Measurements from ENCODE around the gene SULT1A3. TPM values are rescaled to one million over a fixed set of nuclear protein-coding genes. Genes with fewer than 3 reads are reported as not detected.

SULT1A3 gene
- polyA plus RNA-seq, 2 of the 4 experiments (the other 2 are of a cell fraction): 8.0 to 8.8 TPM

GRCh38 chr16:30184096-30184890 lies 14.8 kb upstream of the SULT1A3 start:
- peak overlapping the region in 1 of 2 experiments; percentile 93; a peak in 2 of 6 replicates for H3K27ac ChIP-seq
- CTCF ChIA-PET: no interaction called here
- ATAC-seq: no peak
- H3K4me3 ChIP-seq: peak overlapping the region; percentile 55; the same call in 1 of the 3 replicates
- no peaks in the 10 kb centered on the region for H3K9me3 ChIP-seq
- no peak for DNase-seq (ENCODE audit: low read depth in 1 of 2, low spot score in 1 of 2)
- no peak for FAIRE-seq
- POLR2A ChIA-PET: no interaction called here
- H3K4me1 ChIP-seq: peaks cover 20% of the 10 kb centered on the region; the same call in 2 of the 3 replicates
- TF ChIP-seq USF2 (IDR thresholded peaks at IDR 0.05): no peak
- 80% methylated on average over 24 of the region's 24 CpGs for WGBS (ENCODE audit: missing lambda C conversion rate)
- peak overlapping the region; percentile 95 for H3K4me2 ChIP-seq

GRCh38 chr16:30184891-30185682 lies 14.0 kb upstream of the SULT1A3 start:
- no peaks in the 10 kb centered on the region for H3K9me3 ChIP-seq
- POLR2A ChIA-PET: no interaction called here
- ATAC-seq (no peak), FAIRE-seq (no peak), DNase-seq (ENCODE audit: low read depth in 1 of 2, low spot score in 1 of 2) (no peak)
- CTCF ChIA-PET: interaction anchor here (0.5 to 1.5 kb wide), 2 partner anchors 94 to 783 kb away, joined by 3 to 4 read pairs; partner anchors contain the start of gene TBX6
- no peak overlapping the region for H3K4me3 ChIP-seq
- H3K4me1 ChIP-seq: peaks cover 20% of the 10 kb centered on the region; the same call in 2 of the 3 replicates
- H3K27ac ChIP-seq: peak overlapping the region in 1 of 2 experiments; percentile 29; a peak in 3 of 6 replicates
- H3K4me2 ChIP-seq: no peak overlapping the region
- 84% methylated on average over 12 of the region's 13 CpGs for whole genome bisulfite sequencing (ENCODE audit: missing lambda C conversion rate)
- TF ChIP-seq CBX8 (IDR thresholded peaks at IDR 0.05) (no peak), ZC3H11A (IDR thresholded peaks at IDR 0.05) (no peak)

- Histone ChIP-seq H3K9me3 (no peaks in the 10 kb centered on the region), H3K4me3 (no peak overlapping the region), H3K4me1 (peaks cover 20% of the 10 kb centered on the region; the same call in 2 of the 3 replicates), H3K27ac (peak overlapping the region in 1 of 2 experiments; percentile 29; a peak in 3 of 6 replicates), H3K4me2 (no peak overlapping the region)
- FAIRE-seq: no peak
- ChIA-PET POLR2A (interaction anchor here (0.7 kb wide), 1 partner anchor 90 kb away, joined by 5 read pairs; the partner anchor contains the start of gene YPEL3), CTCF (interaction anchor here (1.3 to 1.5 kb wide), 2 partner anchors 30 to 95 kb away, joined by 4 to 5 read pairs; partner anchors contain the start of gene TBX6)
- no peak for DNase-seq (ENCODE audit: low read depth in 1 of 2, low spot score in 1 of 2)
- no peak for ATAC-seq
- no peak for TF ChIP-seq GATA3 (IDR thresholded peaks at IDR 0.05; ENCODE audit: borderline replicate concordance)
- TF ChIP-seq NR3C1 (IDR thresholded peaks at IDR 0.05): no peak
- TF ChIP-seq JUNB (IDR thresholded peaks at IDR 0.05): no peak
- WGBS (ENCODE audit: missing lambda C conversion rate): 93% methylated on average over 6 of the region's 15 CpGs
Measured at GRCh38 chr16:30185683-30186421, 13.2 kb upstream of the SULT1A3 start.

- Histone ChIP-seq H3K9me3 (no peaks in the 10 kb centered on the region), H3K4me2 (no peak overlapping the region), H3K4me1 (peaks cover 20% of the 10 kb centered on the region; the same call in 2 of the 3 replicates), H3K27ac (peak overlapping the region in 1 of 2 experiments; percentile 29; a peak in 3 of 6 replicates), H3K4me3 (no peak overlapping the region)
- TF ChIP-seq RCOR1 (IDR thresholded peaks at IDR 0.05; ENCODE audit: low read depth, low read length): no peak
- TF ChIP-seq MAZ (IDR thresholded peaks at IDR 0.05; ENCODE audit: borderline replicate concordance, low read depth, low read length): no peak
- TF ChIP-seq HOXB5 (CRISPR knock-in tag; IDR thresholded peaks at IDR 0.05): no peak
- TF ChIP-seq NFE2L2 (conservative IDR thresholded peaks at IDR 0.05; ENCODE audit: low read length): peak; percentile 63
- no peak for TF ChIP-seq JUNB (IDR thresholded peaks at IDR 0.05)
- TF ChIP-seq FOSL2 (IDR thresholded peaks at IDR 0.05): no peak
- no peak for TF ChIP-seq FOSL2 (CRISPR knock-in tag; IDR thresholded peaks at IDR 0.05)
- TF ChIP-seq MAFK (IDR thresholded peaks at IDR 0.05; ENCODE audit: partially characterized antibody): peak; percentile 3
- no peak for TF ChIP-seq HMGXB4 (CRISPR knock-in tag; IDR thresholded peaks at IDR 0.05; ENCODE audit: borderline replicate concordance)
- TF ChIP-seq NPAS2 (CRISPR knock-in tag; IDR thresholded peaks at IDR 0.05; ENCODE audit: borderline replicate concordance): no peak
- no peak for TF ChIP-seq MAX (IDR thresholded peaks at IDR 0.05)
- TF ChIP-seq USF2 (IDR thresholded peaks at IDR 0.05): no peak
- no peak for TF ChIP-seq CEBPB (IDR thresholded peaks at IDR 0.05)
- TF ChIP-seq ELK1 (IDR thresholded peaks at IDR 0.05; ENCODE audit: low read depth, low read length): no peak
- TF ChIP-seq BCL3 (IDR thresholded peaks at IDR 0.05): no peak
- ChIA-PET CTCF (interaction anchor here (0.5 to 1.5 kb wide), 4 partner anchors 8 to 889 kb away, joined by 3 to 8 read pairs (median 4); no protein-coding TSS in a partner anchor), POLR2A (interaction anchor here (0.7 kb wide), 1 partner anchor 91 kb away, joined by 5 read pairs; the partner anchor contains the start of gene YPEL3)
- DNase-seq (ENCODE audit: low read depth in 1 of 2, low spot score in 1 of 2): no peak
- FAIRE-seq: no peak
- ATAC-seq: no peak
- WGBS (ENCODE audit: missing lambda C conversion rate): 94% methylated on average over 7 of the region's 9 CpGs
Measured at GRCh38 chr16:30186444-30186781, 12.6 kb upstream of the SULT1A3 start.

All from A549 (cell line).